IMR-90 (cell line): ENCODE measurements around the gene TMPRSS3.

Experiments used
- CTCF ChIP-seq: conservative IDR thresholded peaks from 2 replicates; pipeline ENCODE4 v1.5.1; 2012; ENCODE audit warnings: mild to moderate bottlenecking, low read depth, low read length, improper control_type of control experiment
- FOS ChIP-seq: fragments of 150-350 bp; IDR thresholded peaks from 2 replicates; pipeline ENCODE4 v1.6.1; 2016; ENCODE audit warnings: low read depth, low read length
- MAZ ChIP-seq: IDR thresholded peaks from 2 replicates; pipeline ENCODE4 v1.6.1; 2012; ENCODE audit warnings: low read depth, mild to moderate bottlenecking, low read length, improper control_type of control experiment, moderate library complexity, borderline replicate concordance
- MXI1 ChIP-seq: IDR thresholded peaks from 2 replicates; pipeline ENCODE4 v1.6.1; 2012; ENCODE audit warnings: low read depth, mild to moderate bottlenecking, low read length, moderate library complexity, borderline replicate concordance

- TF ChIP-seq CTCF (no peak), FOS (no peak), MAZ (no peak), MXI1 (no peak)
These were observed 46.2 kb downstream of the TMPRSS3 start for GRCh38 chr21:42349420-42350317.
